ENCODE results near the gene FMOD. TPM values are rescaled to one million over a fixed set of nuclear protein-coding genes. Genes with fewer than 3 reads are reported as not detected.

Gene FMOD
- polyA plus RNA-seq, 3 donors, result not detected

DNA sequence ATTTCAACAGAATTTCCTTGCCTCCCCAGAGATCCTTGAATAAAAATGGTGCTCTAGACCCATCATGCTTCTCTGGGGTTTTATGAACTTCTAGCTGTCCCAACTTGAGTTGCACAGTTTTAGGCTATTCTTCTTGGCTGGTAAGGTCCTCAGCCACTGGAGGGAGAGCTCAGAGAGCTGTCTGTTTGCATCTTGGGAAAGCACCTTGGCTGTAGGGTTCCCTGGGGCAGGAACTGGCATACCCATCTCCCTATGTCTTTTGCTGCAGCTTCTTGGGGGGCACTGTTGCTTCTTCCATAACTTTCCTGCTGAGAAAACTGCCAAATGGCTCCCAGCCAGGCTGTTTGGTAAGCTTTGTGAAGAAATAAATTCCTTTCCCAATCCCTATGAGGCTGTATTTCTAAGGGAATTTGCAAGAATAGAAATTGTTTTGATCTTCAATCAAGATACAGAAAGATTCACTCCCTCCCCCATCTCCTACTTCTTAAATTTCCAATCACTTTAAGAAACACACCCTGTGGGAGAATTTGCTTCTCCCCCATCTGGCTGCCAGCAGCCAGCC is 8.2 kb upstream of the FMOD start:
- no peak for DNase-seq
- no peak overlapping the region for H3K27ac ChIP-seq (ENCODE audit: low read depth in 1 of 2, low read length in 2 of 2)
- H3K36me3 ChIP-seq (replicated peaks in 1 of 2; ENCODE audit: control insufficient read depth in 1 of 2, insufficient read depth in 2 of 2, low read length in 2 of 2), result no peaks in the 10 kb centered on the region
- peaks cover 11 to 26% (median 22%) of the 10 kb centered on the region in 3 donors for H3K27me3 Mint-ChIP-seq (ENCODE audit: low read depth in 3 of 3)
- H3K4me1 Mint-ChIP-seq, result peaks cover 14% of the 10 kb centered on the region
- H3K4me2 ChIP-seq (replicated peaks; ENCODE audit: extremely low read depth, low read length, poor library complexity, severe bottlenecking), result no peak overlapping the region
- H3K9ac ChIP-seq (ENCODE audit: insufficient read depth, low read length, poor library complexity, severe bottlenecking), result no peak overlapping the region
- peaks cover 0 to 13% of the 10 kb centered on the region in 2 donors for H3K27me3 ChIP-seq (ENCODE audit: control insufficient read depth in 2 of 2, insufficient read depth in 2 of 2, low read length in 2 of 2)
- no peak overlapping the region for H3K4me3 Mint-ChIP-seq
- no peaks in the 10 kb centered on the region for H3K79me2 ChIP-seq (ENCODE audit: insufficient read depth, low read length)
- TF ChIP-seq CTCF (IDR thresholded peaks at IDR 0.05), result no peak
- H2AFZ ChIP-seq (ENCODE audit: insufficient read depth, low read depth, low read length, poor library complexity, severe bottlenecking), result no peak overlapping the region
- peaks cover 5 to 13% (median 10%) of the 10 kb centered on the region in 7 donors for H3K9me3 Mint-ChIP-seq
- intact Hi-C loops (cut with micrococcal nuclease), result no loop called here
- H4K20me1 ChIP-seq (ENCODE audit: insufficient read depth, low read length), result no peaks in the 10 kb centered on the region
- H3K9me3 ChIP-seq (replicated peaks in 1 of 2; ENCODE audit: control insufficient read depth in 1 of 2, insufficient read depth in 1 of 2, low read length in 2 of 2), result peaks cover 9 to 15% of the 10 kb centered on the region in 2 donors
- H3K27ac Mint-ChIP-seq, result no peak overlapping the region
- H3K36me3 Mint-ChIP-seq, result no peaks in the 10 kb centered on the region
- H3K4me1 ChIP-seq (ENCODE audit: control insufficient read depth in 1 of 2, insufficient read depth in 2 of 2, low read length in 2 of 2), result peaks cover 14 to 15% of the 10 kb centered on the region in 2 donors
- H3K4me3 ChIP-seq (replicated peaks in 1 of 3; ENCODE audit: low read depth in 2 of 3, low read length in 3 of 3), result no peak overlapping the region

- no peak overlapping the region for H2AFZ ChIP-seq (ENCODE audit: insufficient read depth, low read depth, low read length, poor library complexity, severe bottlenecking)
- H3K4me1 Mint-ChIP-seq, result peaks cover 8% of the 10 kb centered on the region
- peaks cover 9 to 15% of the 10 kb centered on the region in 2 donors for H3K9me3 ChIP-seq (replicated peaks in 1 of 2; ENCODE audit: control insufficient read depth in 1 of 2, insufficient read depth in 1 of 2, low read length in 2 of 2)
- H4K20me1 ChIP-seq (ENCODE audit: insufficient read depth, low read length), result no peaks in the 10 kb centered on the region
- peaks cover 23 to 40% (median 40%) of the 10 kb centered on the region in 3 donors for H3K27me3 Mint-ChIP-seq (ENCODE audit: low read depth in 3 of 3)
- H3K27ac Mint-ChIP-seq, result no peak overlapping the region
- H3K27me3 ChIP-seq (ENCODE audit: control insufficient read depth in 2 of 2, insufficient read depth in 2 of 2, low read length in 2 of 2), result peaks cover 3 to 12% of the 10 kb centered on the region in 2 donors
- H3K4me3 Mint-ChIP-seq, result no peak overlapping the region
- H3K27ac ChIP-seq (ENCODE audit: low read depth in 1 of 2, low read length in 2 of 2), result no peak overlapping the region
- H3K36me3 ChIP-seq (replicated peaks in 1 of 2; ENCODE audit: control insufficient read depth in 1 of 2, insufficient read depth in 2 of 2, low read length in 2 of 2), result no peaks in the 10 kb centered on the region
- H3K4me3 ChIP-seq (replicated peaks in 1 of 3; ENCODE audit: low read depth in 2 of 3, low read length in 3 of 3), result no peak overlapping the region
- intact Hi-C loops (cut with micrococcal nuclease), result no loop called here
- TF ChIP-seq CTCF (IDR thresholded peaks at IDR 0.05), result no peak
- no peaks in the 10 kb centered on the region for H3K79me2 ChIP-seq (ENCODE audit: insufficient read depth, low read length)
- H3K4me1 ChIP-seq (ENCODE audit: control insufficient read depth in 1 of 2, insufficient read depth in 2 of 2, low read length in 2 of 2), result peaks cover 0 to 9% of the 10 kb centered on the region in 2 donors
- no peak overlapping the region for H3K9ac ChIP-seq (ENCODE audit: insufficient read depth, low read length, poor library complexity, severe bottlenecking)
- H3K9me3 Mint-ChIP-seq, result peaks cover 5 to 13% (median 10%) of the 10 kb centered on the region in 7 donors
- no peak overlapping the region for H3K4me2 ChIP-seq (replicated peaks; ENCODE audit: extremely low read depth, low read length, poor library complexity, severe bottlenecking)
- H3K36me3 Mint-ChIP-seq, result peaks cover 0 to 2% of the 10 kb centered on the region in 2 donors
- no peak for DNase-seq
- WGBS (ENCODE audit: insufficient coverage), result no CpG with 5 or more reads among the region's 2 CpGs
Measured at GRCh38 chr1:203354246-203354645, 3.3 kb upstream of the FMOD start.

Data from CD14-positive monocyte (primary cell).